ENCODE results near the gene SRPX.

- TF ChIP-seq, protein P1, sequence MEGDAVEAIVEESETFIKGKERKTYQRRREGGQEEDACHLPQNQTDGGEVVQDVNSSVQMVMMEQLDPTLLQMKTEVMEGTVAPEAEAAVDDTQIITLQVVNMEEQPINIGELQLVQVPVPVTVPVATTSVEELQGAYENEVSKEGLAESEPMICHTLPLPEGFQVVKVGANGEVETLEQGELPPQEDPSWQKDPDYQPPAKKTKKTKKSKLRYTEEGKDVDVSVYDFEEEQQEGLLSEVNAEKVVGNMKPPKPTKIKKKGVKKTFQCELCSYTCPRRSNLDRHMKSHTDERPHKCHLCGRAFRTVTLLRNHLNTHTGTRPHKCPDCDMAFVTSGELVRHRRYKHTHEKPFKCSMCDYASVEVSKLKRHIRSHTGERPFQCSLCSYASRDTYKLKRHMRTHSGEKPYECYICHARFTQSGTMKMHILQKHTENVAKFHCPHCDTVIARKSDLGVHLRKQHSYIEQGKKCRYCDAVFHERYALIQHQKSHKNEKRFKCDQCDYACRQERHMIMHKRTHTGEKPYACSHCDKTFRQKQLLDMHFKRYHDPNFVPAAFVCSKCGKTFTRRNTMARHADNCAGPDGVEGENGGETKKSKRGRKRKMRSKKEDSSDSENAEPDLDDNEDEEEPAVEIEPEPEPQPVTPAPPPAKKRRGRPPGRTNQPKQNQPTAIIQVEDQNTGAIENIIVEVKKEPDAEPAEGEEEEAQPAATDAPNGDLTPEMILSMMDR (IDR thresholded peaks at IDR 0.05) = no peak
- no peak for TF ChIP-seq EZH2 (IDR thresholded peaks at IDR 0.05)
Measured at GRCh38 chrX:38154818-38155217, 65.9 kb downstream of the SRPX start.
